Measurements from ENCODE around the gene NRXN3. TPM values are rescaled to one million over a fixed set of nuclear protein-coding genes. Genes with fewer than 3 reads are reported as not detected.

NRXN3 gene
- total and polyA plus RNA-seq, 8 donors: 1.3 to 7.6 (median 1.5) TPM

DNA sequence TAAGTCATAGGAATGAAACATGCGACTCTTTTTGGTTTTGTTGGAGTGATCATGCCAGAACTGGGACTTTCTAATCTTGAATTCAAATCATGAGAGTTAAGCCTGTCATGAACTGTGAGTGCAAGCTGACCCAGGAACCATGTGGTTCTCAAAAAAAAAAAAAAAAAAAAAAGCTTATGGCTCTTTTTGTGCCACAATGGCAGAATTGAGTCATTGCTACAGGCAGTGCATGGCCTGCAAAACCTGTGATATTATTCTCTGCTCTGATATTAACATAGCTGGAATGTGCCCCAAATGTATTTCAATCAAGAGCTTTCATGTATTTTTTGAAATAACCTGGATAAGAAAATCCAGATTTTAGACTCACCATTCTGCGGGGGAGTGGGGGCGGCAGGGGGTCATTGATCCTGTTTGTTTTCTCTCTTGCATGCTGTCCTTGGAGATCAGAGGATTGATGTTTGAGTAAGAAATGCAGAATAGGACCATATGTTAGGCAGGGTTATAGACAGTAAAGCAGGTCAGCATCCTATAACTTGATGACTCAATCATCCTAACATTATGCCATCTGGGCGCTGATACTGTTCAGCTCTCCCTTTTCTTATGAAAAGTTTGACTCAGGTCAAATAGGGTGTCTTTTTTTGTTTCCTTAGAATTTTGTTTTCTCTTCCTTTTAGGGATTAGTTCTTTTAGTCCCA lies 1243.7 kb downstream of the NRXN3 start:
- DNase-seq (no peak), ATAC-seq (no peak)
- Histone ChIP-seq H3K36me3 (no peaks in the 10 kb centered on the region), H3K9me3 (peaks cover 0 to 5% of the 10 kb centered on the region in 2 donors), H3K27ac (no peak overlapping the region), H3K4me3 (no peak overlapping the region), H3K27me3 (no peaks in the 10 kb centered on the region), H3K4me1 (no peaks in the 10 kb centered on the region)
- TF ChIP-seq, protein P1, sequence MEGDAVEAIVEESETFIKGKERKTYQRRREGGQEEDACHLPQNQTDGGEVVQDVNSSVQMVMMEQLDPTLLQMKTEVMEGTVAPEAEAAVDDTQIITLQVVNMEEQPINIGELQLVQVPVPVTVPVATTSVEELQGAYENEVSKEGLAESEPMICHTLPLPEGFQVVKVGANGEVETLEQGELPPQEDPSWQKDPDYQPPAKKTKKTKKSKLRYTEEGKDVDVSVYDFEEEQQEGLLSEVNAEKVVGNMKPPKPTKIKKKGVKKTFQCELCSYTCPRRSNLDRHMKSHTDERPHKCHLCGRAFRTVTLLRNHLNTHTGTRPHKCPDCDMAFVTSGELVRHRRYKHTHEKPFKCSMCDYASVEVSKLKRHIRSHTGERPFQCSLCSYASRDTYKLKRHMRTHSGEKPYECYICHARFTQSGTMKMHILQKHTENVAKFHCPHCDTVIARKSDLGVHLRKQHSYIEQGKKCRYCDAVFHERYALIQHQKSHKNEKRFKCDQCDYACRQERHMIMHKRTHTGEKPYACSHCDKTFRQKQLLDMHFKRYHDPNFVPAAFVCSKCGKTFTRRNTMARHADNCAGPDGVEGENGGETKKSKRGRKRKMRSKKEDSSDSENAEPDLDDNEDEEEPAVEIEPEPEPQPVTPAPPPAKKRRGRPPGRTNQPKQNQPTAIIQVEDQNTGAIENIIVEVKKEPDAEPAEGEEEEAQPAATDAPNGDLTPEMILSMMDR (IDR thresholded peaks at IDR 0.05): no peak
- intact Hi-C loops (cut with DNase I): no loop called here

DNA sequence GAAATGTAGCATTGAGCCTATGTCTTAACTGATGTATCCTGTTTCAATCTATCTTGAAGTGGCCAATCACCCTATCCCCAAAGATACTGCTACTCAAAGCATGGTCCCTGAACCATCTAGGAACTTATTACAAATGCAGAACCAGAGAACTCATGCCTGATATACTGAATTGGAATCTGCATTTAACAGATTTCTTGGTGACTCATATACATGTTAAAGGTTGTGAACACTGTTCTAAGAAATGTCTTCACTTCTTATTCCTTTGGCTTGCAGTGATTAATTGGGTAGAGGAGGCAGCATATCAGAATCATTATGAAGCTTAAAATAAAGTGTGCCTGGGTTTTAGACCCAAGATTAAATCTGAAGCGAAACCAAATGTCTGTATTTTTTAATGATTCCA lies 1245.6 kb downstream of the NRXN3 start:
- ATAC-seq (no peak), DNase-seq (no peak)
- TF ChIP-seq, protein P1 (IDR thresholded peaks at IDR 0.05): no peak
- Histone ChIP-seq H3K4me1 (no peaks in the 10 kb centered on the region), H3K4me3 (no peak overlapping the region), H3K36me3 (no peaks in the 10 kb centered on the region), H3K9me3 (peaks cover 0 to 5% of the 10 kb centered on the region in 2 donors), H3K27me3 (no peaks in the 10 kb centered on the region), H3K27ac (no peak overlapping the region)
- intact Hi-C loops (cut with DNase I): no loop called here

DNA sequence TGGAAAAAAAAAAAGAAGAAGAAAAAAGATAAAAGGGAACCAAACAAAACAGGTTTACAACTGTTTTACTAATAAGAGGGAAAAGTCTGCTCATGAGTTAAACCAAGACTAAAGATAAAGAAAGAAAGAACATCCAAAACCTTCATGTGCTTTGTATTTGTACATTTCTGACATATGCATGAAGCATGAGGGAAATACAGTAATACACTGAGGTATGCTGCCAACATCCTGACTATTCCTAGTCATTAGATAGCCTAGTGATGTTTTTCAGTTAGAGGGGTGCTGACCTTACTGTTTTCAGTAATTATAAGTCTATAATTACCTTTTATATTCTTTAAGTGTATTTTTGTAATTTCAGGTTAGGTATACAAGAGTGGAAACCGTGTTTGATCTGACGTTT lies 1247.8 kb downstream of the NRXN3 start:
- ATAC-seq: no peak
- intact Hi-C loops (cut with DNase I): no loop called here
- Histone ChIP-seq H3K27me3 (no peaks in the 10 kb centered on the region), H3K36me3 (no peaks in the 10 kb centered on the region), H3K4me1 (no peaks in the 10 kb centered on the region), H3K9me3 (peaks cover 0 to 5% of the 10 kb centered on the region in 2 donors), H3K27ac (no peak overlapping the region), H3K4me3 (no peak overlapping the region)
- TF ChIP-seq, protein P1 (IDR thresholded peaks at IDR 0.05): no peak
- no peak for DNase-seq

DNA sequence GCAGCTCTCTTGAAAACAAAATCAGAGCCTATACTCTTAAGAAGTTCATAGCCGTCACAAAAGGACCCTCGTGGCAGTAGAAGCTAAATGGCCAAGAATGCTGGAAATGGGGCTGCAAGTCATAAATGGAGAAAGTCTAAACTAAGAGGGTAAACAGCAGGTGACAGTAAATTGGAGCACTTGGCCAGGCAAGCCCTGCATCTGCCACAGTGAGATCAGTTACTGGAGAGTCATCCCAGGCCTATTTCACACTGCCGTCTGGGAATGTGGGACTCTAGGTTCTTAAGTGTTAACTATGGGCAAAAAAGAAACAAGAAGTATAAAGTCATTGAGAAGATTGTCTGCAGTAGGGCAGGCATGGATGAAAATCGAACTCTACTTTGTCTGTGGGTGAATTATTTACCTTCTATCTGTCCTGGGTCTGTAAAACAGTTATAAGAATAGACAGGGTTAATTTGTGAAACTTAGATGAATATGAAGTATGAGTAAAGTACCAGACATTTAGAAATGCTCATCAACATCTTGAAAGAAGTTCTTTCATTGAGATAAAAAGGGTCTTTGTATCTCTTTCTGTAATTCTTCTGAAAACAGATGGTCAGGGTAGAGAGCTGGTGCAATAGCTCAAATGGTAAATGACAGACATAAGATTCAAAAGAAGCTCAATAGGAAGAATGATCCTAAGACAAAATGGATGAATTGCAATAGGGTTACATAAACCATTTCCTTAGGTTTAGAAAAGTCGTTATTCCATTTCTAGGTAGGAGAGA lies 1248.7 kb downstream of the NRXN3 start:
- TF ChIP-seq, protein P1 (IDR thresholded peaks at IDR 0.05): no peak
- no peaks in the 10 kb centered on the region for H3K36me3 ChIP-seq
- H3K4me3 ChIP-seq: no peak overlapping the region
- no peak overlapping the region for H3K27ac ChIP-seq
- intact Hi-C loops (cut with DNase I): no loop called here
- DNase-seq (no peak), ATAC-seq (no peak)
- H3K27me3 ChIP-seq: no peaks in the 10 kb centered on the region
- H3K9me3 ChIP-seq: peaks cover 0 to 5% of the 10 kb centered on the region in 2 donors
- no peaks in the 10 kb centered on the region for H3K4me1 ChIP-seq

DNA sequence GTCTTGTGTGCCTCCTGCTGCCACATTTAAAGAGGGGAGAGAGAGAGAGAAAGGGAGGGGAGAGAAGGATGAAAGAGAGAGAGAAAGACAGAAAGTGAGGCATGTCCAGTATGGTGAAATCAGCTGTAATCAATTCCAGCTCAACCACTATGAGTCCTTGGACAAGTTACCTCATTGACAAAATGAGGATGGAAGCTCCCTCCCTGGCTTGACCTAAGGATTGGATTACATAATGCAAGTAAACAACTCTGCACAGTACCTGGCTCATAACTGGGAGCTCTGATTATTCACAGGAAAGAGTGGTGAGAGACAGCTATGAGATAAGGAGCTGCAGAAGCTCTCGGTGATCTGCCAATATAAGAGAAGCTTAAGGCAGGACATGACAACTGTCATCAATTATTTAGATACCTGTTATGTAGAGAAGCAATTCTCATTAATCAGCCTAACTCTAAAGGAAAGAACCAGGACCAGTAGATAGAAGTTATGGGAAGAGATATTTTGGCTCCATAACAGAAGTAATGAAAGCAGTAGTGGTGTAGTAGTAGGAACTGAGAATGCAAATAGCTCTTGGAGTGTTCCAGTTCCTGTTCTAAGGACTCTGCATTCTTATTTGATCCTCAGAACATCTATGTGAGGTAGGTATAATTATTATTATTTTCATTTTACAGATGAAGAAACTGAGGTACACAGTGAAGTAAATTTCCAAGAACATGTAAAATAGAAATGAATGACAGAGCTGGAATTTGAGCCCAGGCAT lies 1249.6 kb downstream of the NRXN3 start:
- H3K27me3 ChIP-seq: no peaks in the 10 kb centered on the region
- H3K27ac ChIP-seq: no peak overlapping the region
- H3K9me3 ChIP-seq: peaks cover 0 to 5% of the 10 kb centered on the region in 2 donors
- H3K4me3 ChIP-seq: no peak overlapping the region
- no peak for DNase-seq
- TF ChIP-seq, protein P1 (IDR thresholded peaks at IDR 0.05): no peak
- no peaks in the 10 kb centered on the region for H3K4me1 ChIP-seq
- intact Hi-C loops (cut with DNase I): no loop called here
- ATAC-seq: peak; percentile 56
- no peaks in the 10 kb centered on the region for H3K36me3 ChIP-seq

Measured in left lung (tissue), 10 donors.